Mammary epithelial cell (primary cell): ENCODE results near the gene COL8A2.

Source experiments
- EZH2 ChIP-seq: IDR thresholded peaks from 2 replicates; pipeline ENCODE4 v1.6.1; 2012; ENCODE audit warnings: low read length, inconsistent platforms, borderline replicate concordance
- TF ChIP-seq, protein P1 (sequence below), 2 donors: IDR thresholded peaks in 1 of 2; conservative IDR thresholded peaks in 1 of 2; 2 replicates each; pipeline ENCODE4 v1.5.1; 2011 to 2012; ENCODE audit warnings: inconsistent platforms in 2 of 2, low read length in 2 of 2, mild to moderate bottlenecking in 2 of 2, control low read depth in 1 of 2, low read depth in 1 of 2; ENCODE audit not compliant: insufficient read depth in 1 of 2; ENCODE audit errors: extremely low read depth in 1 of 2

DNA sequence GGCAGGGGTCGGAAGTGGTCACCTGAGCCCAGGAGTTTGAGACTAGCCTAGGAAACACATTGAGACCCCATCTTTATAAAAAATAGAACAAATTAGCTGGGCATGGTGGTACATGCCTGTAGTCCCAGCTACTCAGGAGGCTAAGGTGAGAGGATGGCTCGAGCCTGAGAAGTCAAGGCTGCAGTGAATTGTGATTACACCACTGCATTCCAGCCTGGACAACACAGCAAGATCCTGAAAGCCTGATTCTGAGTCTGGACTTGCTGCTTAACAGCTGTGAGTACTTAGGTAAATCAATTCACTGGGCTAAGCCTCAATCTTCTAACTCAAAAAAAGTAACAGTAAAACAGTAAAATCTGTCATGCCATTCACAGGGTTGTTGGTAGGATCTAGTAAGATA is 19.4 kb upstream of the COL8A2 start:
- TF ChIP-seq, protein P1, sequence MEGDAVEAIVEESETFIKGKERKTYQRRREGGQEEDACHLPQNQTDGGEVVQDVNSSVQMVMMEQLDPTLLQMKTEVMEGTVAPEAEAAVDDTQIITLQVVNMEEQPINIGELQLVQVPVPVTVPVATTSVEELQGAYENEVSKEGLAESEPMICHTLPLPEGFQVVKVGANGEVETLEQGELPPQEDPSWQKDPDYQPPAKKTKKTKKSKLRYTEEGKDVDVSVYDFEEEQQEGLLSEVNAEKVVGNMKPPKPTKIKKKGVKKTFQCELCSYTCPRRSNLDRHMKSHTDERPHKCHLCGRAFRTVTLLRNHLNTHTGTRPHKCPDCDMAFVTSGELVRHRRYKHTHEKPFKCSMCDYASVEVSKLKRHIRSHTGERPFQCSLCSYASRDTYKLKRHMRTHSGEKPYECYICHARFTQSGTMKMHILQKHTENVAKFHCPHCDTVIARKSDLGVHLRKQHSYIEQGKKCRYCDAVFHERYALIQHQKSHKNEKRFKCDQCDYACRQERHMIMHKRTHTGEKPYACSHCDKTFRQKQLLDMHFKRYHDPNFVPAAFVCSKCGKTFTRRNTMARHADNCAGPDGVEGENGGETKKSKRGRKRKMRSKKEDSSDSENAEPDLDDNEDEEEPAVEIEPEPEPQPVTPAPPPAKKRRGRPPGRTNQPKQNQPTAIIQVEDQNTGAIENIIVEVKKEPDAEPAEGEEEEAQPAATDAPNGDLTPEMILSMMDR (conservative IDR thresholded peaks at IDR 0.05 in 1 of 2, IDR thresholded peaks at IDR 0.05 in 1 of 2; ENCODE audit: extremely low read depth in 1 of 2, insufficient read depth in 1 of 2, low read depth in 1 of 2, low read length in 2 of 2) = no peak
- TF ChIP-seq EZH2 = no peak
